HepG2 (cell line): Measurements from ENCODE around the gene NOXA1. TPM values are rescaled to one million over a fixed set of nuclear protein-coding genes. Genes with fewer than 3 reads are reported as not detected.
A peak's percentile ranks its signal among the peaks of the same experiment; 100 is the strongest.

Experiments used
- GATAD2A ChIP-seq: IDR thresholded peaks from 2 replicates; pipeline ENCODE4 v1.6.1; 2016
- JUN ChIP-seq: sonication (generic); formaldehyde crosslinking; IDR thresholded peaks from 2 replicates; pipeline ENCODE4 v1.4.0; 2020; ENCODE audit warnings: mild to moderate bottlenecking, missing genetic modification reagents
- TARDBP ChIP-seq: sonication (generic); formaldehyde crosslinking; IDR thresholded peaks from 2 replicates; pipeline ENCODE4 v1.8.0; 2022; ENCODE audit warnings: mild to moderate bottlenecking, missing genetic modification reagents
- ZNF441 ChIP-seq: sonication (generic); formaldehyde crosslinking; IDR thresholded peaks from 2 replicates; pipeline ENCODE4 v1.7.0; 2021; ENCODE audit warnings: missing genetic modification reagents, borderline replicate concordance
- ZNF546 ChIP-seq: sonication (generic); formaldehyde crosslinking; conservative IDR thresholded peaks from 2 replicates; pipeline ENCODE4 v1.8.1; 2023; ENCODE audit warnings: mild to moderate bottlenecking, missing genetic modification reagents
- ZNF746 ChIP-seq: sonication (generic); formaldehyde crosslinking; IDR thresholded peaks from 2 replicates; pipeline ENCODE4 v1.8.0; 2022; ENCODE audit warnings: mild to moderate bottlenecking, missing genetic modification reagents
- ZNF772 ChIP-seq: sonication (generic); formaldehyde crosslinking; IDR thresholded peaks from 2 replicates; pipeline ENCODE4 v1.5.0; 2020; ENCODE audit warnings: mild to moderate bottlenecking, missing genetic modification reagents
- ZNF776 ChIP-seq: sonication (generic); formaldehyde crosslinking; IDR thresholded peaks from 2 replicates; pipeline ENCODE4 v1.4.0; 2020; ENCODE audit warnings: mild to moderate bottlenecking, missing genetic modification reagents
- polyA plus RNA-seq, 8 experiments: library from polyadenylated mRNA; depleted of rRNA in 3 of 8; stranded (reverse) in 7 of 8; unstranded in 1 of 8; fragments of >200 nt; fragmentation: Illumina TruSeq in 4 of 8; extraction: Trizol in 4 of 8; gene quantifications; 2 replicates each; pipeline versions ENCODE4 v1.2.1 to v1.2.3, GENCODE V29; 2011 to 2016; ENCODE audit warnings: low read depth in 4 of 8, missing spikeins in 1 of 8, mixed read lengths in 1 of 8; ENCODE audit not compliant: insufficient read depth in 1 of 8
- total RNA-seq, 5 experiments: library from RNA; depleted of rRNA; stranded (reverse); fragments of >200 nt; fragmentation: Illumina TruSeq; extraction: Trizol; gene quantifications; 2 replicates each; pipeline ENCODE4 v1.2.3, GENCODE V29; 2016; ENCODE audit warnings: low read depth in 1 of 5
- TF ChIP-seq, protein P1 (sequence below): sonication (generic); formaldehyde crosslinking; IDR thresholded peaks from 2 replicates; pipeline ENCODE4 v1.5.0; 2020; ENCODE audit warnings: missing genetic modification reagents, mild to moderate bottlenecking, borderline replicate concordance
- TF ChIP-seq, protein P2 (sequence below): sonication (generic); formaldehyde crosslinking; IDR thresholded peaks from 2 replicates; pipeline ENCODE4 v1.8.0; 2022; ENCODE audit warnings: low read depth, missing genetic modification reagents
- TF ChIP-seq, protein P3 (sequence below), 2 experiments: fragments of 450-650 bp in 1 of 2; sonication (generic) in 1 of 2; formaldehyde crosslinking in 1 of 2; IDR thresholded peaks; 2 replicates each; pipeline versions ENCODE4 v1.6.1 to v1.8.0; 2016 to 2022; ENCODE audit warnings: antibody characterized with exemption in 1 of 2, mild to moderate bottlenecking in 1 of 2, missing genetic modification reagents in 1 of 2
- TF ChIP-seq, protein P4 (sequence below): sonication (generic); formaldehyde crosslinking; IDR thresholded peaks from 2 replicates; pipeline ENCODE4 v1.4.0; 2020; ENCODE audit warnings: missing genetic modification reagents

Gene NOXA1
- total and polyA plus RNA-seq, 2 of the 13 experiments (the other 11 are each of a cell fraction or from before 2014, with no cell fraction given), result 0.78 to 1.2 TPM

DNA sequence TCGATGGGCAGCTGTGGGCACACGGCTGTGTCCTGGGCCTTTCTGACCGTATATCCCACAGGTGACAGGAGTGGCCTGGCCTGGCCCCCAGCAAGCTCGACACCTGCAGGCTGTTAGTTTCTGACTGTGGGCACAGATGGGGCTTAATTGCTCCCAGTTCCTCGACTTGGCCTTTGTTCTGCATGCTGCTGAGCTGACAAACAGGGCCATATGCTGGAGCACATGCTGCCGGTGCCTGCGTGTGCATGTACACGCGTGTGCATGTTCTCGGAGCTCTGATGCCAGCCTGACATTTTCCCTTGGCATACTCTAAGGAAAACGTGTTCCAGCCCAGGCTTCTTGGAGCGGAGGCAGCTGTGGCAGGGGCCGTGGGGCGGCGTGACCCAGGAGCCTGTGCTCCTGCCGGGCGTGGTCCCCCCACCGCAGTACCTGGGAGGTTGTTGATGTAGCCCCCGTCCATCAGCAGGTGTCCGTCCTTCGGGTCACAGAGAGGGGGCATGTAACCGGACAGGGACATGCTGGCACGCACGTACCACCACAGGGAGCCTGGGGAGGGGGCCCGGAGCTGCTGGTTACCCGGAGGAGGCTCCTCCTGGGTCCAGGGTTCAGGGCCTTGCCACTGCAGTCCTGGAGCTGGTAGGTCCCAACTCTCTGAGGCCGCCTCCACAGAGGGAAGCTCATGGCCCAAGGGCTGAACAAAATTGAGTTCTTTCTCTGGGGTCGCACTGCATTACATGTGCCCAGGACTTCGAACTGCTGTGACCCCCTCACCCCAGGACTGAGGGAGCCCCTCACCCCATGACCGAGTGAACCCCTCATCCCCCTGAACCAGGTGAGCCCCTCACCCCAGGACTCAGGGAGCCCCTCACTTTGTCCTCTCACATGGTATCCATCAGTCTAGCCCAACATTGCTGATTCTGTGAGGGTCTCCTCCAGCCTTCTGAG, 40.1 kb downstream of the NOXA1 start (continued):
- TF ChIP-seq ZNF772 (peak; percentile 71), ZNF546 (0 out of 2 replicates have a peak, but pooled peaks have one; percentile 23), ZNF776 (0 out of 2 replicates have a peak, but pooled peaks have one; percentile 58), ZNF441 (CRISPR knock-in tag) (peak; percentile 71), TARDBP (CRISPR knock-in tag) (peak; percentile 35; the same call in 1 of the 2 replicates), ZNF746 (CRISPR knock-in tag) (peak; percentile 41; the same call in 1 of the 2 replicates), GATAD2A (peak; percentile 52; the same call in 1 of the 2 replicates), JUN (CRISPR knock-in tag) (0 out of 2 replicates have a peak, but pooled peaks have one; percentile 35)
- TF ChIP-seq, protein P1, sequence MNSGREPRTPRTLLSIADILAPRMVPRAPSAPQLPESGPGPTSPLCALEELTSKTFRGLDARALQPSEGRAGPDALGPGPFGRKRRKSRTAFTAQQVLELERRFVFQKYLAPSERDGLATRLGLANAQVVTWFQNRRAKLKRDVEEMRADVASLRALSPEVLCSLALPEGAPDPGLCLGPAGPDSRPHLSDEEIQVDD (CRISPR knock-in tag), result no peak
- TF ChIP-seq, protein P2, sequence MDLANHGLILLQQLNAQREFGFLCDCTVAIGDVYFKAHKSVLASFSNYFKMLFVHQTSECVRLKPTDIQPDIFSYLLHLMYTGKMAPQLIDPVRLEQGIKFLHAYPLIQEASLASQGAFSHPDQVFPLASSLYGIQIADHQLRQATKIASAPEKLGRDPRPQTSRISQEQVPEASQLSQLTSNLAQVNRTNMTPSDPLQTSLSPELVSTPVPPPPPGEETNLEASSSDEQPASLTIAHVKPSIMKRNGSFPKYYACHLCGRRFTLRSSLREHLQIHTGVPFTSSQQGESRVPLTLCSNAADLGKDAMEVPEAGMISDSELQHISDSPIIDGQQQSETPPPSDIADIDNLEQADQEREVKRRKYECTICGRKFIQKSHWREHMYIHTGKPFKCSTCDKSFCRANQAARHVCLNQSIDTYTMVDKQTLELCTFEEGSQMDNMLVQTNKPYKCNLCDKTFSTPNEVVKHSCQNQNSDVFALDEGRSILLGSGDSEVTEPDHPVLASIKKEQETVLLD (CRISPR knock-in tag), result peak; percentile 36; the same call in 1 of the 2 replicates
- TF ChIP-seq, protein P3, sequence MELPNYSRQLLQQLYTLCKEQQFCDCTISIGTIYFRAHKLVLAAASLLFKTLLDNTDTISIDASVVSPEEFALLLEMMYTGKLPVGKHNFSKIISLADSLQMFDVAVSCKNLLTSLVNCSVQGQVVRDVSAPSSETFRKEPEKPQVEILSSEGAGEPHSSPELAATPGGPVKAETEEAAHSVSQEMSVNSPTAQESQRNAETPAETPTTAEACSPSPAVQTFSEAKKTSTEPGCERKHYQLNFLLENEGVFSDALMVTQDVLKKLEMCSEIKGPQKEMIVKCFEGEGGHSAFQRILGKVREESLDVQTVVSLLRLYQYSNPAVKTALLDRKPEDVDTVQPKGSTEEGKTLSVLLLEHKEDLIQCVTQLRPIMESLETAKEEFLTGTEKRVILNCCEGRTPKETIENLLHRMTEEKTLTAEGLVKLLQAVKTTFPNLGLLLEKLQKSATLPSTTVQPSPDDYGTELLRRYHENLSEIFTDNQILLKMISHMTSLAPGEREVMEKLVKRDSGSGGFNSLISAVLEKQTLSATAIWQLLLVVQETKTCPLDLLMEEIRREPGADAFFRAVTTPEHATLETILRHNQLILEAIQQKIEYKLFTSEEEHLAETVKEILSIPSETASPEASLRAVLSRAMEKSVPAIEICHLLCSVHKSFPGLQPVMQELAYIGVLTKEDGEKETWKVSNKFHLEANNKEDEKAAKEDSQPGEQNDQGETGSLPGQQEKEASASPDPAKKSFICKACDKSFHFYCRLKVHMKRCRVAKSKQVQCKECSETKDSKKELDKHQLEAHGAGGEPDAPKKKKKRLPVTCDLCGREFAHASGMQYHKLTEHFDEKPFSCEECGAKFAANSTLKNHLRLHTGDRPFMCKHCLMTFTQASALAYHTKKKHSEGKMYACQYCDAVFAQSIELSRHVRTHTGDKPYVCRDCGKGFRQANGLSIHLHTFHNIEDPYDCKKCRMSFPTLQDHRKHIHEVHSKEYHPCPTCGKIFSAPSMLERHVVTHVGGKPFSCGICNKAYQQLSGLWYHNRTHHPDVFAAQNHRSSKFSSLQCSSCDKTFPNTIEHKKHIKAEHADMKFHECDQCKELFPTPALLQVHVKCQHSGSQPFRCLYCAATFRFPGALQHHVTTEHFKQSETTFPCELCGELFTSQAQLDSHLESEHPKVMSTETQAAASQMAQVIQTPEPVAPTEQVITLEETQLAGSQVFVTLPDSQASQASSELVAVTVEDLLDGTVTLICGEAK (IDR thresholded peaks at IDR 0.05), result no peak
- TF ChIP-seq, protein P3 (CRISPR knock-in tag; IDR thresholded peaks at IDR 0.05), result peak; percentile 20; the same call in 1 of the 2 replicates
- TF ChIP-seq, protein P4, sequence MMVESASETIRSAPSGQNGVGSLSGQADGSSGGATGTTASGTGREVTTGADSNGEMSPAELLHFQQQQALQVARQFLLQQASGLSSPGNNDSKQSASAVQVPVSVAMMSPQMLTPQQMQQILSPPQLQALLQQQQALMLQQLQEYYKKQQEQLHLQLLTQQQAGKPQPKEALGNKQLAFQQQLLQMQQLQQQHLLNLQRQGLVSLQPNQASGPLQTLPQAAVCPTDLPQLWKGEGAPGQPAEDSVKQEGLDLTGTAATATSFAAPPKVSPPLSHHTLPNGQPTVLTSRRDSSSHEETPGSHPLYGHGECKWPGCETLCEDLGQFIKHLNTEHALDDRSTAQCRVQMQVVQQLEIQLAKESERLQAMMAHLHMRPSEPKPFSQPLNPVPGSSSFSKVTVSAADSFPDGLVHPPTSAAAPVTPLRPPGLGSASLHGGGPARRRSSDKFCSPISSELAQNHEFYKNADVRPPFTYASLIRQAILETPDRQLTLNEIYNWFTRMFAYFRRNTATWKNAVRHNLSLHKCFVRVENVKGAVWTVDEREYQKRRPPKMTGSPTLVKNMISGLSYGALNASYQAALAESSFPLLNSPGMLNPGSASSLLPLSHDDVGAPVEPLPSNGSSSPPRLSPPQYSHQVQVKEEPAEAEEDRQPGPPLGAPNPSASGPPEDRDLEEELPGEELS (CRISPR knock-in tag), result peak; percentile 57
